Keratinocyte (primary cell): ENCODE results near the gene LSP1.

Source experiments
- EZH2 ChIP-seq: IDR thresholded peaks from one replicate; pipeline ENCODE4 v1.6.1; 2012; ENCODE audit warnings: inconsistent platforms, mild to moderate bottlenecking, low read length, moderate library complexity
- TF ChIP-seq, protein P1 (sequence below), 3 experiments: IDR thresholded peaks in 1 of 3; conservative IDR thresholded peaks in 1 of 3; optimal IDR thresholded peaks in 1 of 3; 2 replicates in 2 of 3; 3 replicates in 1 of 3; pipeline versions ENCODE3 to v1.5.1; 2011; ENCODE audit warnings: low read length in 3 of 3, mild to moderate bottlenecking in 3 of 3, moderate library complexity in 2 of 3, control low read depth in 1 of 3, inconsistent platforms in 1 of 3; ENCODE audit not compliant: insufficient read depth in 2 of 3; ENCODE audit errors: extremely low read depth in 1 of 3

DNA sequence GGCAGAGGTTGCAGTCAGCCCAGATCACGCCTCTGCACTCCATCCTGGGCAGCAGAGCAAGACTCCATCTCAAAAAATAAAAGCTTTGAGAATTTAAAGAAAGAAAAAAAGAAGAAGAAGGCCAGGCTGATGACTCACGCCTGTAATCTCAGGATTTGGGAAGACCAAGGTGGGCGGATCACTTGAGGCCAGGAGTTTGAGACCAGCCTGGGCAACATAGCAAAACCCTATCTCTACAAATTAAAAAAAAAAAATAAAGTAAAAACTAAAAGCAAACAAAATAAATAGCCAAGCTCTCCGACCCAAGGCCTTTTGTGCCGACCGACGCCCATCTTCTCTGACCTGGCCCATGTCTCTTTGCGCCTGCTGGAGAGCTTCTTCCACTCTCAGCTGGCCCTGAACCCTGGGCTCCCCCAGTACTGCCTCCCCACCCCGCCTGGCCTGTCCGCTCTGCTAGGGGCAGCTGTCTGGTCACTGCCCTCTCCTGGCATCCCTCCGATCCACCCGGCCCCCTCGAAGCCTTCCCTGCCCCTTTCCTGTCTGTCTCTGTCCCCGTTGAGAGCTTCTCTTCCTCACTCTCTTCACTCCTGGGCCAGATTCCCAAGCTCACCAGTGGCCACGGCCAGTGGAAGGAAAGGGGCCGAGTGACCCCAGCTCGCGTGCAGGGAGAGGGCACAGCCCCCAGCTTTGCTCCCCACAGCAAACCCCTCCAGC, 4.8 kb upstream of the LSP1 start:
- TF ChIP-seq, protein P1, sequence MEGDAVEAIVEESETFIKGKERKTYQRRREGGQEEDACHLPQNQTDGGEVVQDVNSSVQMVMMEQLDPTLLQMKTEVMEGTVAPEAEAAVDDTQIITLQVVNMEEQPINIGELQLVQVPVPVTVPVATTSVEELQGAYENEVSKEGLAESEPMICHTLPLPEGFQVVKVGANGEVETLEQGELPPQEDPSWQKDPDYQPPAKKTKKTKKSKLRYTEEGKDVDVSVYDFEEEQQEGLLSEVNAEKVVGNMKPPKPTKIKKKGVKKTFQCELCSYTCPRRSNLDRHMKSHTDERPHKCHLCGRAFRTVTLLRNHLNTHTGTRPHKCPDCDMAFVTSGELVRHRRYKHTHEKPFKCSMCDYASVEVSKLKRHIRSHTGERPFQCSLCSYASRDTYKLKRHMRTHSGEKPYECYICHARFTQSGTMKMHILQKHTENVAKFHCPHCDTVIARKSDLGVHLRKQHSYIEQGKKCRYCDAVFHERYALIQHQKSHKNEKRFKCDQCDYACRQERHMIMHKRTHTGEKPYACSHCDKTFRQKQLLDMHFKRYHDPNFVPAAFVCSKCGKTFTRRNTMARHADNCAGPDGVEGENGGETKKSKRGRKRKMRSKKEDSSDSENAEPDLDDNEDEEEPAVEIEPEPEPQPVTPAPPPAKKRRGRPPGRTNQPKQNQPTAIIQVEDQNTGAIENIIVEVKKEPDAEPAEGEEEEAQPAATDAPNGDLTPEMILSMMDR (optimal IDR thresholded peaks at IDR 0.05 in 1 of 3, IDR thresholded peaks at IDR 0.05 in 1 of 3, conservative IDR thresholded peaks at IDR 0.05 in 1 of 3; ENCODE audit: extremely low read depth in 1 of 3, insufficient read depth in 2 of 3, low read length in 3 of 3), result no peak
- no peak for TF ChIP-seq EZH2
